Jurkat, Clone E6-1 (cell line): ENCODE measurements around the gene PBRM1.

ENCODE experiments used
- DNase-seq: peaks from one replicate; pipeline ENCODE4 v3.0.0-alpha.2; 2011; ENCODE audit warnings: low read depth, low spot score
- H3K4me3 ChIP-seq: 2 replicates; pipeline ENCODE4 v1.5.1; 2011; ENCODE audit warnings: mild to moderate bottlenecking, low read length, control low read depth, moderate library complexity

PBRM1 gene

DNA sequence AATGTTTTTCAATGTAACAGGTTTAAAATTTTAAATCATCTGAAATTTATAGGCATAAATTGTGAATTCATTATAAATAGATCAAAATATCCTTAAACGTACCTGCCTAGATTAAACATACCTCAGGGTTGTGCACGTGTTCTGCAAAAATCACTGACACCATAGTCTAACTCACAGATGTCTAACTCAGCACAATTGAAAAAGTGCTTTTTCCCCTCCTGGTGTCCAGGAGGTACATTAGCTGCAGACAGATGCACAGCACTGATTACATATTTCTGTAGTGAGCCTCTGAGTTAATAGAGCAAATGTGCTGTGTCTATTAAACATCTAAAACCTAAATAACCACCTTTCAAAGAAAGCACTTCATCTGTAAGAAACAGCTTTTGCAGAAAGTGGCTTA lies 138.6 kb downstream of the PBRM1 start:
- no peak for DNase-seq
- no peak overlapping the region for H3K4me3 ChIP-seq

GRCh38 chr3:52546111-52546901 lies 139.4 kb downstream of the PBRM1 start:
- no peak for DNase-seq
- no peak overlapping the region for H3K4me3 ChIP-seq

DNA sequence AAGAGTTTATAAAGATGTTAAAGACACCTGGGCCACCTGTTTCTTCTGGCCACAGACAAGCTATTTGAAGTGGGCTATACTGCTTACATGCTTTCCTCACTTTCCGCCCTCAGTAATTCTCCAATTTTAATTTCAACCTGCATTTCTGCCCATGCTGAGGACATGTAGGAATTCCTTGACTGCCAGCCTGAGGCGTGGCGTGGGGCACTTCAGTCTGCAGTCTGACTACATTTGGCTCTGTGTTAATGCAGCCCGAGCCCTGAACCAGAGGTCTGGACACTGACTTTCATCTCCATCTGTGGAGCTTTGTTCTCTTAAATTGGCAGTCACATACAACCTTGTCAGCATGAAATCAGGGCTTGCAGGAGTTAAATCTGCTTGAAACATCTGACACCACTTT lies 140.8 kb downstream of the PBRM1 start:
- DNase-seq = no peak
- no peak overlapping the region for H3K4me3 ChIP-seq

DNA sequence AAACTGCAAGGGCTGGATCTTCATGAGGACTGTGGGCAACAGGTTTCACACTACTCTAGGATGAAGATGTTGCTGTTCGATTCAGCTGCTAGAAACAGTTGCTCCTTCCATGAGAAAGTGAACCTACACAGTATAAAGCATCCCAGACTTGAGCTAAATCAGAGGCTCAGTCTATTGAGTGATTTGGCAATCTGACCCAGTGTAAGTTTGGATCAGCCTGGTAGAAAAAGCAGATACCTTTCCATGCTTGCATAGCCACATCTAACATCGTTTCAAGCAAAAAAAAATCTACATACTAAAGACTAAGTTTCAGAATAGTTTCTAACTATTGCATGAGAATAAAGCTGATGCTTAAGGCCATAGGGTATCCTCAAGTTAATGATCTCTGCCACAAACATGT lies 144.7 kb downstream of the PBRM1 start:
- no peak overlapping the region for H3K4me3 ChIP-seq

DNA sequence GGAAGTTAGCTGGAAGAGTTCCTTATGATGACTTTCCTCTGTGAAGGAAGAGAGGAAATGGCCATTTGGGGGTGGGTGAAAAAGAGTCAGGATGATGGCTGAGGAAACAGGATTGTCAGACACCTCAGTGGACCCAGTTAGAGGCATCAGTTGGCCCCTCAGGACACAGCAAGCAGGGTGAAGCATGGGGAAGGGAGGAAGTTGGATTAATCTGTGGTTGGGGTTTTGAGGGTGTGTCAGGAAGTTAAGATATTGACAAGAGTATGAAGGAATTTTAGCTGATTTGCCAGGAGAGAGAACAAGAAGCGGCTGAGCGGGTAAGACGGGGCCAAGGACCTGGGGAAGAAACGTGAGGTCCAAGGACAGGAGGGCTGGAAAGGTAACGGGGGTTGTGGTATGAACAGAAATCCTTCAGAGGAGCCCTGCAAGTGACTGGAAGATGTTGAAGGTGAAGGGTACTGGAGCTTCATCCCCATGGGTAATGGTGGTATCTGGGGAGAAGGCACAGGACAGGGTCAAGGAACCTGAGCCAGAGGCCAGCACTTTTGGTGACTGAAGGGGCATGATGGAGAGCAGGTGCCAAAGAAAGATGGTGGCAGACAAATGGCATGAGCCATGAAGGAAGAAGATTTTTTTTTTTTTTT lies 146.6 kb downstream of the PBRM1 start:
- no peak for DNase-seq
- H3K4me3 ChIP-seq = no peak overlapping the region

More for the DNA sequence above, 144.7 kb downstream of the PBRM1 start:
- DNase-seq = no peak

GRCh38 chr3:52537726-52538421 lies 147.8 kb downstream of the PBRM1 start:
- peak overlapping the region; percentile 95 for H3K4me3 ChIP-seq
- no peak for DNase-seq

- H3K4me3 ChIP-seq = peak overlapping the region; percentile 95
- no peak for DNase-seq
These were observed 148.5 kb downstream of the PBRM1 start for GRCh38 chr3:52537165-52537620.

GRCh38 chr3:52536369-52537164 lies 149.1 kb downstream of the PBRM1 start, which contains the start of gene UQCC5:
Gene UQCC5, plus strand, starts transcription at chr3:52536605. Its CDS starts 151 bp downstream, at chr3:52536756.
- H3K4me3 ChIP-seq = peak within 1 kb of the TSS; percentile 95

DNA sequence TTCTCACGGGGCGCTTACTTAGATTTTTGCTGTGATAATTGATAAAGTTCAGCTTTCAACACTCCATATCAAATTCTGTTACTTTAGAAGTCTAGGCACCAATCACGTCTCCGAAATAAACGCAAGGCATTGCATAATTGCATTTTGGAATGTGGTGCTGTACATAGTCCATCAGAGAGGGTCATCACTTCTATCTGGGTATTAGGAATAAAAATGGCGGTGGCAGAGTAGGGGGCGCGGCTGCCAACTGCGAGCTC lies 149.7 kb downstream of the PBRM1 start:
- DNase-seq = no peak
- peak overlapping the region; percentile 45 for H3K4me3 ChIP-seq

More at GRCh38 chr3:52536369-52537164, 149.1 kb downstream of the PBRM1 start, which contains the start of gene UQCC5:
- peak; percentile 97 for DNase-seq

DNA sequence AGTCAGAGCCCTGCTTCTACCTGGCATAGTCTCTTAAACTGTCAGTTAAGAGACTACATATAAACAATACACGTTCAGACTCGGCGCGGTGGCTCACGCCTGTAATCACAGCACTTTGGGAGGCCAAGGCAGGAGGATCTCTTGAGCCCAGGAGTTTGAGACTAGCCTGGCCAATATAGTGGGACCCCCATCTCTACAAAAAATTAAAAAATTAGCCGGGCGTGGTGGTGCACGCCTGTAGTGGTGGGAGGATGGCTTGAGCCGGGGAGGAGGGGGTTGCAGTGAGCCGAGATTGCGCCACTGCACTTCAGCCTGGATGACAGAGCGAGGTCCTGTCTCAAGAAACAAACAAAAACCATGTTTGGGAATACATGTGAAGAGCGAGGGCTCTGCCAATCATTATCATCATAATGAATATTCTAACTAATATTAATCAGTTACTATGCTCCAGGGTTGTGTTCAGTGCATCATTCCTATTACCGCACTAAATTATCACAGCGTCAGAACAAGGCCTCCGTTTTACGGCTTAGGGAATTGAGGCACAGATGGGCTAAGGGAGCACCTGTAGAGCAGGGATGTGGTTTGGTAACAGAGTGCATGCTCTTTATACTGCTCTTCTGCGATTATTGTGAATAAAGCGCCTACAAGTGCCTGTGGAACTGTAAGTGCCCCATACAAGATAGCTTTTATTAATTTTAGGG lies 150.2 kb downstream of the PBRM1 start:
- peak overlapping the region; percentile 45 for H3K4me3 ChIP-seq

GRCh38 chr3:52534281-52535183 lies 151.2 kb downstream of the PBRM1 start:
- DNase-seq = no peak

More for the DNA sequence above, 150.2 kb downstream of the PBRM1 start:
- DNase-seq = no peak

GRCh38 chr3:52533623-52534280 lies 152.0 kb downstream of the PBRM1 start, which contains the start of gene NT5DC2:
Gene NT5DC2, minus strand, starts transcription at chr3:52533857. Its CDS starts 120 bp downstream, at chr3:52533737.
- DNase-seq = peak; percentile 39
- peak within 1 kb of the TSS; percentile 64 for H3K4me3 ChIP-seq

More at GRCh38 chr3:52534281-52535183, 151.2 kb downstream of the PBRM1 start:
- no peak overlapping the region for H3K4me3 ChIP-seq

DNA sequence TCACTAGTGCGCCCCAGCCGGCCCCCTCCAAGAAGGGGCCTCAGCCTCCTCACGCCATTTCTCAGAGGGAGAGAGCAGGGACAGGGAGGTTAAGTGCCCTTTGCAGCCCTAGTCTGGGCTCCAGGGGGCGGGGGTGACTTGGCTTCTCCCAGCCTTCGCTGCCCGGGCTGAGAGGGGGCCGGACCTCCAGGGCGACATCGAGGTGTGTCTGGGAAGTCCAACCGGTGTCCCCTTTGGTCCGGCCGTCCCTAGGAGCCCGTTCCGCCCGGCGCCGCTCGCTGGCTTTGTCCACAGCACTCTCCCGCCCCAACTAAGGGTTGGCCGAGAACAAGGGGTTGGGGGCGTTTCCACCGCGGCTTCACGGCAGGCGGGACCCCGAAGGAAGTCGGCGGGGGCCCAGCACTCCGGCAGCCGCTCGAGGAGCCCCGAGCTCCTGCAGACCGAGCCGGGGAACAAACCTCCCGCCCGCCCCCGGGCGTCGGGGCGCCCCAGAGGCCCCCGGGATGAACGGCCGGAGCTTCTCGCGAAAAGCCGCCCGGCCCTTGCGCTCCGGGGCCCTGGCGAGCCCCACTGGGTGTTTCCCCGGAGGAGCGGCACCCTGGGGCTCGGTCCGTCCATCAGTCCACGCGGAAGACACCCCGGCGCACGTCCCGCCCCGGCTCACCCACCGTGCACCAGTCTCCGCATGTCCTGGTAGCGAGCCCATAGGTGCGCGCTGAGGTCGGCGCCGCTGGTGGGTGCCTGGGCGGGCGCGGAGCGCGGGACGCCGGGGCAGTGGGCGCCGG lies 152.7 kb downstream of the PBRM1 start:
- no peak for DNase-seq
- H3K4me3 ChIP-seq = peak overlapping the region; percentile 64

DNA sequence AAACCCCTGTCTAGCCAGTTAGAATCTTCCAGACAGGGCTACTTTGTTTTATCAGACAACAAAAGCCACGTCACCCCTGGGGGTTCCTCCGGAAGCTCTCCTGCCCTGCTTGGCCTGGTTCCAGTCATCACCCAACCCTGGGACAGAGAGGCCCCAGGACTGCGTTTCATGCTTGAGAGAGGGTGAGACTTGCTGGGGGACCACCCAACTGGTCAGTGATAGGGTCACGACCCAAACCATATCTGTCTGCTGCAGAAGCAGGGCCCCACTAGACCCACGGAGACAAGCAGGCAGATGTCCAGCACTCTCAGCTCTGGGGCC lies 153.2 kb downstream of the PBRM1 start:
- DNase-seq = no peak
- peak overlapping the region; percentile 64 for H3K4me3 ChIP-seq

DNA sequence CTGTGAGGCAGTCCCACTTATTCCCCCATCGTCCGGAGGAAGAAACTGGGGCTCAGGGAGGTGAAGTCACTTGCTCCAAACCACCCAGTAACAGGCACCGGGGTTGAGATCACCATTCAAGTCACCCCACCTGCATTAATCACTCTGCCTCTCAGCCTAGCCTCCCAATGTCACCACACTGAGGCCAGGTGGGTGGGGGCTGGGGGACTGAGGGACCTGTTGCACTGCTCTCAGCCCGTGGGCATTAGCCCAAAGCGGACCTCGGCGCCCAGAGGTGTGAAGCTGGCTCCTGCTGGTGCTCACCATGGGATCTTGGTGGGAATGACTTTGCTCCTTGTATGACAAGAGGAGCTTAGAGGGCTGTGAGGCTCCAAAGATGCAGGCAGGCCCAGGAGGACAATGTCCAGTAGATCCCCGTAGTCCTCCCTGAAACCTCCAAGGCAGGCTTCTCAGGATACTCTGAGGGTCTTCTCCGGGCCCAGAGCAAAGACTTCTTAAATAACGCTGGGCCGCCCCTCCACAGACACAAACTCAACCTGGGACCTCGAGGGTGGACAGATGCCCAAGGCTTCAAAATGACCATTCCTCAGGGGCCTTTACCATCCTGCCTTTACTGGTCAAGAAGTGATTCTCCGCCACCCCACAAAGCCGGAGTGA lies 153.7 kb downstream of the PBRM1 start:
- DNase-seq = no peak
- peak overlapping the region; percentile 64 for H3K4me3 ChIP-seq
